Measurements from ENCODE around the gene EFCC1. TPM values are rescaled to one million over a fixed set of nuclear protein-coding genes. Genes with fewer than 3 reads are reported as not detected.

EFCC1 gene
- total RNA-seq, 2 experiments from 2014 or later = not detected

GRCh38 chr3:128965280-128965679 lies 35.8 kb upstream of the EFCC1 start:
- POLR2A ChIA-PET = no interaction called here

GRCh38 chr3:128965818-128966217 lies 35.3 kb upstream of the EFCC1 start:
- no peak for DNase-seq (ENCODE audit: low spot score)
- ChIA-PET POLR2A (interaction anchor here (0.5 kb wide), 1 partner anchor 98 kb away, joined by 4 read pairs; no protein-coding TSS in a partner anchor), CTCF (ENCODE audit: unreplicated experiment) (no interaction called here)
- no peaks in the 10 kb centered on the region for H4K20me1 ChIP-seq (ENCODE audit: insufficient read depth, low read length)
- no TSS peak for BruUV-seq (replicated peaks)
- no peak overlapping the region for H2AFZ ChIP-seq (ENCODE audit: low read length)
- no peaks in the 10 kb centered on the region for H3K9me2 ChIP-seq (ENCODE audit: insufficient read depth, low read length)
- intact Hi-C loops (cut with micrococcal nuclease; ENCODE audit: unreplicated experiment) = no loop called here
- no peak overlapping the region for H3K4me2 ChIP-seq (ENCODE audit: low read length)
- H3K79me2 ChIP-seq (ENCODE audit: insufficient read depth, low read depth, low read length) = no peaks in the 10 kb centered on the region
- H3K4me1 ChIP-seq (ENCODE audit: insufficient read depth, low read length, poor library complexity, severe bottlenecking) = no peaks in the 10 kb centered on the region
- H3K9me3 ChIP-seq (ENCODE audit: low read length) = no peaks in the 10 kb centered on the region
- no peak overlapping the region for H3K4me3 ChIP-seq (ENCODE audit: low read depth, low read length, poor library complexity, severe bottlenecking)
- H3K36me3 ChIP-seq (ENCODE audit: insufficient read depth, low read length) = no peaks in the 10 kb centered on the region
- no peak overlapping the region for H3K27ac ChIP-seq (ENCODE audit: low read depth, low read length, poor library complexity, severe bottlenecking)
- no peak for TF ChIP-seq EZH2phosphoT487 (IDR thresholded peaks at IDR 0.05; ENCODE audit: borderline replicate concordance, low read depth, low read length)
- TF ChIP-seq, protein P1, sequence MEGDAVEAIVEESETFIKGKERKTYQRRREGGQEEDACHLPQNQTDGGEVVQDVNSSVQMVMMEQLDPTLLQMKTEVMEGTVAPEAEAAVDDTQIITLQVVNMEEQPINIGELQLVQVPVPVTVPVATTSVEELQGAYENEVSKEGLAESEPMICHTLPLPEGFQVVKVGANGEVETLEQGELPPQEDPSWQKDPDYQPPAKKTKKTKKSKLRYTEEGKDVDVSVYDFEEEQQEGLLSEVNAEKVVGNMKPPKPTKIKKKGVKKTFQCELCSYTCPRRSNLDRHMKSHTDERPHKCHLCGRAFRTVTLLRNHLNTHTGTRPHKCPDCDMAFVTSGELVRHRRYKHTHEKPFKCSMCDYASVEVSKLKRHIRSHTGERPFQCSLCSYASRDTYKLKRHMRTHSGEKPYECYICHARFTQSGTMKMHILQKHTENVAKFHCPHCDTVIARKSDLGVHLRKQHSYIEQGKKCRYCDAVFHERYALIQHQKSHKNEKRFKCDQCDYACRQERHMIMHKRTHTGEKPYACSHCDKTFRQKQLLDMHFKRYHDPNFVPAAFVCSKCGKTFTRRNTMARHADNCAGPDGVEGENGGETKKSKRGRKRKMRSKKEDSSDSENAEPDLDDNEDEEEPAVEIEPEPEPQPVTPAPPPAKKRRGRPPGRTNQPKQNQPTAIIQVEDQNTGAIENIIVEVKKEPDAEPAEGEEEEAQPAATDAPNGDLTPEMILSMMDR (conservative IDR thresholded peaks at IDR 0.05; ENCODE audit: low read length) = no peak

More at GRCh38 chr3:128965280-128965679, 35.8 kb upstream of the EFCC1 start:
- CTCF ChIA-PET (ENCODE audit: unreplicated experiment) = no interaction called here
- DNase-seq (ENCODE audit: low spot score) = no peak
- Histone ChIP-seq H3K4me2 (ENCODE audit: low read length) (no peak overlapping the region), H3K36me3 (ENCODE audit: insufficient read depth, low read length) (no peaks in the 10 kb centered on the region), H3K9me3 (ENCODE audit: low read length) (no peaks in the 10 kb centered on the region), H3K27ac (ENCODE audit: low read depth, low read length, poor library complexity, severe bottlenecking) (no peak overlapping the region), H4K20me1 (ENCODE audit: insufficient read depth, low read length) (no peaks in the 10 kb centered on the region), H3K79me2 (ENCODE audit: insufficient read depth, low read depth, low read length) (no peaks in the 10 kb centered on the region), H3K4me1 (ENCODE audit: insufficient read depth, low read length, poor library complexity, severe bottlenecking) (no peaks in the 10 kb centered on the region), H2AFZ (ENCODE audit: low read length) (no peak overlapping the region), H3K9me2 (ENCODE audit: insufficient read depth, low read length) (no peaks in the 10 kb centered on the region), H3K4me3 (ENCODE audit: low read depth, low read length, poor library complexity, severe bottlenecking) (no peak overlapping the region)
- TF ChIP-seq, protein P1 (conservative IDR thresholded peaks at IDR 0.05; ENCODE audit: low read length) = no peak
- no peak for TF ChIP-seq EZH2phosphoT487 (IDR thresholded peaks at IDR 0.05; ENCODE audit: borderline replicate concordance, low read depth, low read length)
- intact Hi-C loops (cut with micrococcal nuclease; ENCODE audit: unreplicated experiment) = no loop called here
- BruUV-seq (replicated peaks) = no TSS peak

DNA sequence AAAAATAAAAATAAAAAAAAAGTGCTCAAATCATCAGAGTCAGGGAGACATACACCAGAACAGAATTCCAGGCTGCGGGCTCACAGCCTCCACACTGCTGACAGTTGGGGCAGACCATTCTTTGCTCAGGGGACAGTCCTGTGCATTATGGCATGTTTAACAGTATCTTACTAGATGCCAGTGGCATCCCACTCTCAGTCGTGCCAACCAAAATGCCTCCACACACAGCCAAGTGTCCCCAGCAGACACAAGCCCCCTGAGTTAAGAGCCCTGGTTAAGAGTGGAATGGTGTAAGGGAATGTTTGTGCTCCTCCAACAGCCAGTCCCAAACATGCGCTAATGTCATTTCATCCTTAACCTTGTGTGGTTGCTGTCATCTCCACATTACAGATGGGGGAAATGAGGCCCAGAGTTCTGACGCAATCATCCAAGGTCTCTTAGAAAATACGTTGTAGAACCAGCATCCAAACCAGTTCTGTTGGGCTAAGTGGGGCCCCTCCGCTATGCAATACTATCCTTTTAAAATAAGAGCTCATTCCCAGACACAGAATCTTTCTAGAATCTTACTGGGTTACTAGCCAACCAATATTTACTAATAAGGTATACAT lies 33.3 kb upstream of the EFCC1 start:
- Histone ChIP-seq H3K36me3 (ENCODE audit: insufficient read depth, low read length) (no peaks in the 10 kb centered on the region), H3K4me3 (ENCODE audit: low read depth, low read length, poor library complexity, severe bottlenecking) (no peak overlapping the region), H3K4me2 (ENCODE audit: low read length) (no peak overlapping the region), H3K79me2 (ENCODE audit: insufficient read depth, low read depth, low read length) (no peaks in the 10 kb centered on the region), H2AFZ (ENCODE audit: low read length) (no peak overlapping the region), H3K9me3 (ENCODE audit: low read length) (no peaks in the 10 kb centered on the region), H4K20me1 (ENCODE audit: insufficient read depth, low read length) (no peaks in the 10 kb centered on the region), H3K27ac (ENCODE audit: low read depth, low read length, poor library complexity, severe bottlenecking) (no peak overlapping the region), H3K9me2 (ENCODE audit: insufficient read depth, low read length) (no peaks in the 10 kb centered on the region), H3K4me1 (ENCODE audit: insufficient read depth, low read length, poor library complexity, severe bottlenecking) (no peaks in the 10 kb centered on the region)
- ChIA-PET CTCF (ENCODE audit: unreplicated experiment) (no interaction called here), POLR2A (interaction anchor here (0.6 kb wide), 3 partner anchors 249 to 781 kb away, joined by 3 read pairs; no protein-coding TSS in a partner anchor)
- BruUV-seq (replicated peaks) = no TSS peak
- TF ChIP-seq EZH2phosphoT487 (IDR thresholded peaks at IDR 0.05; ENCODE audit: borderline replicate concordance, low read depth, low read length) = no peak
- TF ChIP-seq, protein P1 (conservative IDR thresholded peaks at IDR 0.05; ENCODE audit: low read length) = no peak
- DNase-seq (ENCODE audit: low spot score) = no peak
- intact Hi-C loops (cut with micrococcal nuclease; ENCODE audit: unreplicated experiment) = no loop called here

Measured in OCI-LY7 (cell line).